ENCODE results near the gene FNDC10. TPM values are rescaled to one million over a fixed set of nuclear protein-coding genes. Genes with fewer than 3 reads are reported as not detected.

The FNDC10 gene
- total RNA-seq, 6 donors from 2014 or later, result 8.7 to 21.0 (median 12.4) TPM

DNA sequence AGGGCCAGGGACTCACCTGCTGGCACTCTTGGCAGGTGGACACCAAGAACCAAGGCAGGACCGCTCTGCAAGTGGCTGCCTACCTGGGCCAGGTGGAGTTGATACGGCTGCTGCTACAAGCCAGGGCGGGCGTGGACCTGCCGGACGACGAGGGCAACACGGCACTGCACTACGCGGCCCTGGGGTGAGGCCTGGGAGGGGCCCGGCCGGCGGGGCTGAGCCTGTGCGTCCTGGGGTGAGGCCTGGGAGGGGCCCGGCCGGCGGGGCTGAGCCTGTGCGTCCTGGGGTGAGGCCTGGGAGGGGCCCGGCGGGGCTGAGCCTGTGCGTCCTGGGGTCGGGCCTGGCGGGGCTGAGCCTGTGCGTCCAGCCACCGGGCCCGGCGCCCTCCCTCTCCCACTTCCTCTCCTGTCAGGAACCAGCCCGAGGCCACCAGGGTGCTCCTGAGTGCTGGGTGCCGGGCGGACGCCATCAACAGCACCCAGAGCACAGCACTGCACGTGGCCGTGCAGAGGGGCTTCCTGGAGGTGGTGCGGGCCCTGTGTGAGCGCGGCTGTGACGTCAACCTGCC is 27.4 kb upstream of the FNDC10 start:
- Histone ChIP-seq H3K9me3 (no peaks in the 10 kb centered on the region), H3K27ac (no peak overlapping the region), H3K4me1 (peaks cover 7 to 32% (median 18%) of the 10 kb centered on the region in 4 donors), H3K4me3 (no peak overlapping the region), H3K36me3 (peaks cover 0 to 42% (median 9%) of the 10 kb centered on the region in 4 donors), H3K27me3 (peaks cover 0 to 32% (median 13%) of the 10 kb centered on the region in 4 donors)
- WGBS, 2 donors, result 85 to 93% methylated on average over 13 to 19 of the region's 37 CpGs
- ATAC-seq (ENCODE audit: low FRiP score in 2 of 2), result no peak
- TF ChIP-seq POLR2A (IDR thresholded peaks at IDR 0.05) (no peak), POLR2AphosphoS5 (IDR thresholded peaks at IDR 0.05) (no peak), EP300 (IDR thresholded peaks at IDR 0.05) (no peak)
- TF ChIP-seq, protein P1, sequence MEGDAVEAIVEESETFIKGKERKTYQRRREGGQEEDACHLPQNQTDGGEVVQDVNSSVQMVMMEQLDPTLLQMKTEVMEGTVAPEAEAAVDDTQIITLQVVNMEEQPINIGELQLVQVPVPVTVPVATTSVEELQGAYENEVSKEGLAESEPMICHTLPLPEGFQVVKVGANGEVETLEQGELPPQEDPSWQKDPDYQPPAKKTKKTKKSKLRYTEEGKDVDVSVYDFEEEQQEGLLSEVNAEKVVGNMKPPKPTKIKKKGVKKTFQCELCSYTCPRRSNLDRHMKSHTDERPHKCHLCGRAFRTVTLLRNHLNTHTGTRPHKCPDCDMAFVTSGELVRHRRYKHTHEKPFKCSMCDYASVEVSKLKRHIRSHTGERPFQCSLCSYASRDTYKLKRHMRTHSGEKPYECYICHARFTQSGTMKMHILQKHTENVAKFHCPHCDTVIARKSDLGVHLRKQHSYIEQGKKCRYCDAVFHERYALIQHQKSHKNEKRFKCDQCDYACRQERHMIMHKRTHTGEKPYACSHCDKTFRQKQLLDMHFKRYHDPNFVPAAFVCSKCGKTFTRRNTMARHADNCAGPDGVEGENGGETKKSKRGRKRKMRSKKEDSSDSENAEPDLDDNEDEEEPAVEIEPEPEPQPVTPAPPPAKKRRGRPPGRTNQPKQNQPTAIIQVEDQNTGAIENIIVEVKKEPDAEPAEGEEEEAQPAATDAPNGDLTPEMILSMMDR (IDR thresholded peaks at IDR 0.05), result no peak
- peak in 1 of 2 donors; percentile 82 for DNase-seq

DNA sequence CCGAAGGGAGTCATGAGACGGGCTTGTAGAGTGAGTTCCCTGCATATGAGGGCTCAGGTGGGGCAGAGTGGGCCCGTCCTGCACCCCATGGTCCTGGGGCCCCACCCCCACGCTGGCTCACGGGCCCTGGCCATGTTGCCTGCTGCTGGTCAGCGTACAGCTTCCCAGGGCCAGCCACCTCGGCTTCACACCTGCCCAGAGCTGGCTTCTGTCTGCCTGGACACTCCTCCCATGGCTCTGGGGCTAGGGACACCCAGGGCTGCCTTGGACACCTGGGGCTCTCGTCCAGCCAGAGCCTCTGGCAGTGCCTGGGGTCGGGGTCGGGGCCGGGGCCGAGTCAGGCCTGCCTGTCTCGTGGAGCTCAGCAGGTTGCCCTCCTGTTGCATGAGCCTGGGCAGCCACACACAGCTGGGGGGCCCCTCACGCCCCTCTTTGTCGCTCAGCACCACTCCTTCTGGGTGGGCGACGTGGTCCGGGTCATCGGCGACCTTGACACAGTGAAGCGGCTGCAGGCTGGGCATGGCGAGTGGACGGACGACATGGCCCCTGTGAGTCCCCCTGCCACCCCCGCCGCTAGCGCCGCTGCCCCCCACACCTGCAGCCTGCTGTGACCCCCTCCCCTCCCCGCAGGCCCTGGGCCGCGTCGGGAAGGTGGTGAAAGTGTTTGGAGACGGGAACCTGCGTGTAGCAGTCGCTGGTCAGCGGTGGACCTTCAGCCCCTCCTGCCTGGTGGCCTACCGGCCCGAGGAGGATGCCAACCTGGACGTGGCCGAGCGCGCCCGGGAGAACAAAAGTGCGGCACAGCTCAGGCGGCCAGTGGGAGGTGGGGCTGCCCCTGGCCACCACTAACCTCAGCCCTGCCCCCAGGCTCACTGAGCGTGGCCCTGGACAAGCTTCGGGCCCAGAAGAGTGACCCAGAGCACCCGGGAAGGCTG is 26.5 kb upstream of the FNDC10 start:
- Histone ChIP-seq H3K36me3 (peaks cover 0 to 42% (median 9%) of the 10 kb centered on the region in 4 donors), H3K9me3 (no peaks in the 10 kb centered on the region), H3K4me3 (no peak overlapping the region), H3K4me1 (peaks cover 0 to 23% (median 10%) of the 10 kb centered on the region in 4 donors), H3K27ac (no peak overlapping the region), H3K27me3 (peaks cover 0 to 25% (median 5%) of the 10 kb centered on the region in 4 donors)
- DNase-seq, result peak in 1 of 2 donors; percentile 84
- WGBS, 2 donors, result 96 to 98% methylated on average over 27 to 42 of the region's 48 CpGs
- no peak for ATAC-seq (ENCODE audit: low FRiP score in 2 of 2)
- TF ChIP-seq POLR2AphosphoS5 (IDR thresholded peaks at IDR 0.05), result no peak
- TF ChIP-seq EP300 (IDR thresholded peaks at IDR 0.05), result no peak
- TF ChIP-seq POLR2A (IDR thresholded peaks at IDR 0.05), result no peak
- TF ChIP-seq, protein P1 (IDR thresholded peaks at IDR 0.05), result no peak

DNA sequence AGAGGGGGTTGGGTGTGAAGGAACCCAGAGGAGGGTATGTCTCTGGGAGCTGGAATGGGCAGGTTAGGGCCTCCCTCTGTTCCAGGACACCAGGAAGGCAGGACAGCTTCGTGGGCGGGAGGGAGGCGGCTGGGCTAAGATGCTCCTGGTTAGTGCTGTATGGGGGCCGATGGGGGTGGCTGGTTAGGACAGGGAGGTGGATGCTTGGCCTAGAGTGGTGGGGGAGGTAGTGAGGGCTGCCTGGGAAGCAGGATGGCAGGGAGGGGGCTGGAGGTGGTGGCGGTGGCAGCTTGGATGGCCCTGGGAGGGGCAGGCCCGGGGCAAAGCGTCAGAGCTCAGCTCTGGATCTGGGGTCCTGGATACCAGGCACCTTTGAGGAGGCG is 25.9 kb upstream of the FNDC10 start:
- ATAC-seq (ENCODE audit: low FRiP score in 2 of 2), result no peak
- 94 to 98% methylated on average over 8 of the region's 8 CpGs for WGBS, 2 donors
- H3K4me1 ChIP-seq, result peaks cover 0 to 17% (median 7%) of the 10 kb centered on the region in 4 donors

DNA sequence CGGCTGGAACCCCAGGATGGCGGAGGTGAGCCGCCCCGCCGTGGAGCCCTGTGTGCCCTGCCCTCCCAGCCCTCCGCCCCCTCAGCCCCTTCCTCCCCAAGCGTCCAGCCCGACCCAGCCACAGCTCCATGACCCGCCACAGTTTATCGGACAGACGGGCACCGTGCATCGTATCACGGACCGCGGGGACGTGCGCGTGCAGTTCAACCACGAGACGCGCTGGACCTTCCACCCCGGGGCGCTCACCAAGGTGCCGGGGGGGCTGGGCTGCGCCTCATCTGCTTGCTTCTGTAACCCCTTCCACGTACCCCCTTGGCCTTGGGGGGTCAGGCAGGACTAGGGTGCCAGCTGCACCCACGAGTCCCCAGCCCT is 25.5 kb upstream of the FNDC10 start:
- H3K36me3 ChIP-seq, result peaks cover 0 to 42% (median 9%) of the 10 kb centered on the region in 4 donors

More for the DNA sequence above, 25.9 kb upstream of the FNDC10 start:
- DNase-seq, result no peak
- Histone ChIP-seq H3K4me3 (no peak overlapping the region), H3K9me3 (no peaks in the 10 kb centered on the region), H3K36me3 (peaks cover 0 to 42% (median 9%) of the 10 kb centered on the region in 4 donors), H3K27ac (no peak overlapping the region), H3K27me3 (peaks cover 0 to 18% (median 2%) of the 10 kb centered on the region in 4 donors)
- TF ChIP-seq EP300 (IDR thresholded peaks at IDR 0.05) (no peak), POLR2A (IDR thresholded peaks at IDR 0.05) (no peak)
- TF ChIP-seq, protein P1 (IDR thresholded peaks at IDR 0.05), result no peak

More for the DNA sequence above, 25.5 kb upstream of the FNDC10 start:
- WGBS, 2 donors, result 89 to 92% methylated on average over 23 to 28 of the region's 28 CpGs
- no peak for TF ChIP-seq POLR2AphosphoS5 (IDR thresholded peaks at IDR 0.05)
- TF ChIP-seq POLR2A (IDR thresholded peaks at IDR 0.05), result no peak
- no peak for TF ChIP-seq EP300 (IDR thresholded peaks at IDR 0.05)
- TF ChIP-seq, protein P1 (IDR thresholded peaks at IDR 0.05), result no peak
- no peak overlapping the region for H3K27ac ChIP-seq
- peaks cover 0 to 14% (median 0%) of the 10 kb centered on the region in 4 donors for H3K27me3 ChIP-seq
- H3K9me3 ChIP-seq, result no peaks in the 10 kb centered on the region
- no peak overlapping the region for H3K4me3 ChIP-seq
- ATAC-seq (ENCODE audit: low FRiP score in 2 of 2), result no peak
- H3K4me1 ChIP-seq, result peaks cover 0 to 17% (median 2%) of the 10 kb centered on the region in 4 donors
- DNase-seq, result peak in 1 of 2 donors; percentile 78

All from upper lobe of left lung (tissue), 6 donors.